ENCODE data around the gene SETBP1.

GRCh38 chr18:44742718-44743311 lies 62.1 kb downstream of the SETBP1 start:
- TF ChIP-seq POLR2AphosphoS5 (IDR thresholded peaks at IDR 0.05; ENCODE audit: low read depth, low read length) (no peak), CTCF (IDR thresholded peaks at IDR 0.05; ENCODE audit: control extremely low read depth in 1 of 3, insufficient read depth in 1 of 3, low read depth in 1 of 3, low read length in 3 of 3) (no peak), JUN (IDR thresholded peaks at IDR 0.05; ENCODE audit: low read depth, low read length) (no peak), CREB1 (IDR thresholded peaks at IDR 0.05) (no peak), RXRA (IDR thresholded peaks at IDR 0.05; ENCODE audit: insufficient read depth, low read depth, low read length) (no peak), SRF (IDR thresholded peaks at IDR 0.05; ENCODE audit: low read depth, low read length) (no peak), RFX5 (IDR thresholded peaks at IDR 0.05; ENCODE audit: borderline replicate concordance, low read depth, low read length) (no peak), KDM5A (IDR thresholded peaks at IDR 0.05; ENCODE audit: low read length) (no peak), SP1 (IDR thresholded peaks at IDR 0.05; ENCODE audit: low read depth, low read length) (no peak)

All from H1 (cell line).